Hematopoietic multipotent progenitor cell treated with erythropoietin and hydrocortisone succinate and interleukin-3 and kit ligand, for 4 days (in vitro differentiated cells): ENCODE results near the gene CDH6.

ENCODE experiments used
- DNase-seq: peaks from one replicate; pipeline ENCODE4 v3.0.0-alpha.2; 2015

CDH6 gene

DNA sequence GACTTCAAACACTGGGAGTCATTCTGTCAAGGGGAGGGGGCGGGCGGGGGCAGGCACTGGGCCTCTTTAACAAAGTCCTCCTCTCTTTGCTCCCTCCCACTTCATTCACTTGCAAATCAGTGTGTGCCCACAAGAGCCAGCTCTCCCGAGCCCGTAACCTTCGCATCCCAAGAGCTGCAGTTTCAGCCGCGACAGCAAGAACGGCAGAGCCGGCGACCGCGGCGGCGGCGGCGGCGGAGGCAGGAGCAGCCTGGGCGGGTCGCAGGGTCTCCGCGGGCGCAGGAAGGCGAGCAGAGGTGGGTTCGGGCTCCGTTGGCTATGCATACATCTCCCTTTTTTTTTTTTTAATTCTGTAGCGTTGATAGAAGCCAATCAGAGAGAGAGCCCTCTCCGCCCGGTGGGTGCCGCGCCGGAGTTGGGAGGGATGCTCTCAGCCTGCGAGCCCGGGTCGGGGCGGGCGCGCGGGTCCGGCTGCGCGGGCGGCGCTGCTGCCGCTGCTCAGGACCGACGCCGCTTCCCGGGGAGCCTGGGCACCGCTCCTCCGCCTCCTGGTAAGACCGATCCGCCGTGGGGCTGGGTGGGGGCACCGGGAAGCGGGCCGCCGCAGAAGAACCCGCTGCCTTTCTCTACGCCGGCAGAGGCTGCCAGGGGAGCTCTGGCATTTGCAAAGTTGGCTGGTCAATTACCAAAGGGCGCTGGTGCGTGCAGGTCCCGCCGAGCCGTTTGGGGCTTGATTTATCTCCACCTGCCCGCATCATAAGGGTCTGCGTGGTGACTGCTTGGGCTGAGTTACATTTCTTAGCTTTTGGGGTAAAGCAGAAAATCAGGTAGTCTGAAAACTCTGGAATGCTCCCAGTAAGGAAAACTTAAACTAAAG is at the start of gene CDH6:
Gene CDH6 (plus strand): TSS at position 96 of the 877 bp plus-strand sequence. CDS start 73,788 bp downstream, outside the sequence.
- peak; percentile 24 for DNase-seq

DNA sequence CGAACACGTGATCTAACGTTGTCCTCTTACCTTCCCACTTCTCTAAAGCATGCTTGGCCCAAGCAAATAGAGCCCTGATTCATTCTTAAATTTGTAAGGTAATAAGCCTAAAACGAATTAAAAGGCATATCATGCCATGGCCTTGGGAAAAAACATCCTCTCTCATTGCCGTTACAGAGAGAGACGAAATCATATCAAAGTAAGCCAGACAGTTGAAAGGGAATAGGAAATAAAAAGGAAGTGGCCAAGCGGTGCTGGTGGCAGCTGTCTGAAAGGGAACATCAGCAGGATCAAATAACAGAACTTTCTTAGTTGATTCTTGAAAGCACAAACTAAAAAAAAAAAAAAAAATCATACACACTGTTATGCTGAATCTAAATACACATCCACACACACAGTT is 49.1 kb upstream of the CDH6 start:
- peak; percentile 64 for DNase-seq

DNA sequence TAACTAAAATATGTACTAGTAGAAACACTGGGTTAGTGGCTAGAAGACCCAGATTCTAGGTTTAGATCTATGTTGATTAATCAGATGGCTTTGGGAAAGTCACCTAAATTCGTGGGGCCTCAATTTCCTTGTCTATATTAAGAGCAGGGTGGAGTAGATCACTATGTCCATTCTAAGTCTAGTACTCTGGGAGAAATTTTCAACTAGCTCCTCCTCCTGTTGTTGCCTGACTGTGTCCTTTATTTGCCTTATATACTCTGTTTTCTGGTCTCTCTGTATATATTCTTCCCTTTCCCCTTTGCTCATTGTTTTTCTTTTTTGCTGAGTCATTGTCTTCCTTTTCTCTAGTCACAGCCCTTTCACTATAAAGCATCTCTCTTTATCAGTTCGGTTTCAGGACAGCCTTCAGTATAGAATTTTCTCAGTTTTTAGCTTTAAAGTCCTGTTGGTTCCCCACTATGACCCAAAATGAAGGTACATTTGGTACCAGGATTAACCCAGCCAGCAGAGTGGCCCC is 44.5 kb upstream of the CDH6 start:
- peak; percentile 74 for DNase-seq

DNA sequence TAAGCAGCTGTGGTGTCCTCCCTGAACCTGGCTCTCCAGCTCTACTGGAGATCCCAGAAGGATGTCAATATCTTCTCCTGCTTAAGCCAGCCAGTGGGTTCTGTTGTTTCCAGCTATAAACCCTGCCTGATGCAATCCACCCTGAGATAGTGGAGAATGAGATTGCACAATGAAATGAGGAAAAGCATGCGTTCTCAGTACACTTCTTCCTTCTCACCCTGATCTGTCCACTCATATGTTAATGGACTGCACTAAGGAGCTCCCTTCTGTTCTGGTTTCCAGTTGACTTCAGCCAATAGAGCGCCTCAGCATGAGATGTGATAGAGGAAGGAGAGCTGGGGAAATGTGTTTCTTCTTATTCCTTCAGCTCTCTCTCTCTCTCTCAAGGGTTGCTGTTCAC is 40.0 kb upstream of the CDH6 start:
- DNase-seq = peak; percentile 25

DNA sequence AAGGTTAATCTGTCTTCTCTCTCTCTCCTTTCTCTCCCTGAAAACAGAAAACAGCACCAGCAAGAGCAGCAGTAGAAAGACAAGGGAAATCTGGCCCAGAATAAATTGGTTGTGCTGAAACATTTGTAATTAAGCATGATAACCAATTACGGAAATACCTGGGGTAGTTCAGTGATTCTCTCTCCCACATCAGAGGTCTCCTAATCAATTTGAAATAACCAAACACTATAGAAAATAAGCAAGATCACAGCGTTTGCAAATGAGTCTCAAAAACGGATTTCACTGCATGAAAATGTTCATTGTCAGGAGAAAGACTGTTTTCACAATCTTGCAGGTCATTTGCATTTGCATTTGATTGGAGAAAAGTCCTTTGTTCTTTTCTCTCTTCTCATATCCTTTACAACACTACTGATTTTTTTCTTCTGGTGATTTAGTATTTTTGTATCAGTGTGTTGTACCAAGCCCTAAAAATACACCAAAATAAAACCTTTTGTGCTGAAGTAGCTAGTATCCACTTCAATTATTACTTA is 36.8 kb upstream of the CDH6 start:
- no peak for DNase-seq

DNA sequence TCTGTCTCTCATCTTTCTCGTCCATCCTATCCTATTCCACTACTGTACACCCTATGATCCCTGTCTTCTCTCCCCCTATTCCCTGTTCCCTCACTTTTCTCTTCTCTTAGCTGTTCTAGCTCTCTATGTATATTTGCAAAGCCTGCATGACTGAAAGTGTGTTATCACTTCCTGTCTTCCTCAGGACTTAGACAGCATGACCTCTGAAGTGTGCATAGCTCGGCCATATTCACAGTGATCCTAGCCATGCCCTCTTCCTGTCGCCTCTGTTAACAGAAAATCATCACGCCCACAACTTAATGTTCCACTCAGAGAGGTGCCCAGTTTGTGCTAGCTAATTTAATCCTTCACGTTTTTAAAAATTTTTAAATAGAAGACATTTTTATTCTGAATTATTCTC is 35.8 kb upstream of the CDH6 start:
- DNase-seq = peak; percentile 14

DNA sequence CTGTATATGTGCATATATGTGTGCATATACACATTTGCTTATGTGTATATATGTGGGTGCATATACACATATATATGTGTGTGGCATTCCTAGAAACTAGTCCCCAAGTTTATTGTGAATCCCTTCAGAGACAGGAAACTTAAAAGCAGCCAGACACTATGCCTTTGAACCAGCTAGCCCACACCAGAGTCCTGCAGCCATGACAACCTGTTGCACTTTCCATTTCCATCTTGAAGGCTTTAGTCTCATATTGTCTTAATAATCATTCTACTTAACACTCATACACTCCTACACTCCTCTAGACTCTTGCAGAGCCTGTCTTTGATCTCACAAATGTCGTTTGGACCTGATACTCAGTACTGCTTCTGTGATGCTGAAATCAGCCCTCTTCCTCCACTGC is 34.8 kb upstream of the CDH6 start:
- no peak for DNase-seq

DNA sequence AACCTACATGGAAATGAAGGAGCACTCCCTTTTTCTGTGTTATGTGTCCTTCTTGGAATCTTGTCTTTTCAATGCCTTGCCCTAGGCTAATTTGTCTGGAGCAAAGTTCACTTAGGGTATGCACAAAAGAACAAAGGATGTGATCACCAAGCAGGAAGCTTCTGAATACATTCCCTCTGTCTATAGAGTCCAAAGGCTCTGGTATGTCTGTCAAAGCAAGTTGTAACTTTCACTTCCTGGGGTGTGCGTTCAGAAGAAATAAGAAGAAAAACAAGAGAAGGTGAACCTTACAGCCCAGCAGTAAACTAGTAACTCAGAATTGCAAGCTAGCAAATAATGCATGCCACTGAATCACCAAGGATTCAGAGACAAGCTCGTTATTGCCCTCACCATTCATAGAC is 31.7 kb upstream of the CDH6 start:
- no peak for DNase-seq

DNA sequence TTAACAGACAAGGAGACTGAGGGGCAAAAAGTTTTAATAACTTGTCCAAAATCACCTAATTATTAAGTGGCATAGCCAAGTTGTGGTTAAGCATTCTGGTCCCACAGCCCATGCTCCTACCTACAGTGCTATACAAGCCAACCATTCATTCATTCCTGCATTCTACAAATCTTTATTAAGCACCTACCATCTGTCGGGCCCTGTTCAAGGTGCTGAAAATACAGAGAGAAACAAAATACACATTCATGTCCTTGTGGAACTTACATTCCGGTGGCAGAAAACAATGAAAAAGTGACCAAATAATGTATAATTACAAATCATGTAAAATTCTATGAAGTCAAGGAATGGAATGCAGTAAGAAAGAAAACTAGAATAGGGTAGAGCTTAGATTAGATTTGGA is 27.8 kb upstream of the CDH6 start:
- DNase-seq = no peak

DNA sequence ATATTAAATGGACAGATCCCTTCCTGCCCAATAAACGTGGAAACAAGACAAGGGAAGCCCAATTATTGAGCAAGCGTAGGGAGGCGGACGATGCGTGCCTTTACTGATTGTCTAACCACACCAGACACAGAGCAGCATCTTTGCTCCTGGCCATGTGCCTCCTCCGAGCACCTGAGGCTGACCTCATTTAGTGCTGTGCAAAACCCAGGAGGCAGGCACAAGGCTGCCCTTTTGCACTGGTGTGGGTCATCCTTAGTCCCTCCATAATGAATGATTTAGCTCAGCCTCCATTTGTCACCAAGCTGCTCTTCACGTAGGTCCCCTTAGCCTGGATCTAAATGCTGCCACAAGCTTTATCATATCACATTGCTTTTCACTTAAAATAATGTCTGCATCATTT is 24.1 kb upstream of the CDH6 start:
- DNase-seq = no peak

DNA sequence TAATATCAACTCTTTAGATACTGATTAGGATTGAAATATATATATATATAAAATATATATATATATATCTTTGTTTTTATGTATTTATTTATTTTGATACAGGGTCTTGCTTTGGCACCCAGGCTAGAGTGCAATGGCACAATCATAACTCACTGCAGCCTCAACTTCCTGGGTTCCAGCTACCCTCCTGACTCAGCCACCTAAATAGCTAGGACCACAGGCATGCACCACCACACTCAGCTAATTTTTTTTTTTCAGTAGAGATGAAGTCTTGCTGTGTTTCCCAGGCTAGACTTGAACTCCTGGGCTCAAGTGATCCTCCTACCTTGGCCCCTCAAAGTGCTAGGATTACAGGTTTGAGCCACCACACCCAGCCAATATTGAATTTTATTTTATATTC is 20.6 kb upstream of the CDH6 start:
- DNase-seq = no peak

DNA sequence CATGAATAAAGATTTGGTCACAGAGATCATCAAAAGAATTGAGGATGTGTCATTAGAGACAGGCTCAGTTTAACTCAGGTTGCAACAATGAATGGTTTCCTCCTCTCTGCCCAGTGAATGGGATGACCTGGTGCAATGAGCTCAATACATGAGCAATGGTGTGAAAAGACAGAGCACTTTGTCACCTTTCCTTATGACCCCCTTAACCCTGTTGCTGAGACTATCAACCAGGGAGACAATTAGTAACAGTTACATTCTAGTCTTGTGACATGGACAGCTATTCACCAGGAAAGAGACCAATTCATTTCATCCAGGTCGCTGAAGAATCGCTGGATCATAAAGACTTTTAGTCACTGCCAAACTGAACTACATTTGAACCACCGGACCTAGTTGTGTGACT is 19.9 kb upstream of the CDH6 start:
- DNase-seq = no peak

DNA sequence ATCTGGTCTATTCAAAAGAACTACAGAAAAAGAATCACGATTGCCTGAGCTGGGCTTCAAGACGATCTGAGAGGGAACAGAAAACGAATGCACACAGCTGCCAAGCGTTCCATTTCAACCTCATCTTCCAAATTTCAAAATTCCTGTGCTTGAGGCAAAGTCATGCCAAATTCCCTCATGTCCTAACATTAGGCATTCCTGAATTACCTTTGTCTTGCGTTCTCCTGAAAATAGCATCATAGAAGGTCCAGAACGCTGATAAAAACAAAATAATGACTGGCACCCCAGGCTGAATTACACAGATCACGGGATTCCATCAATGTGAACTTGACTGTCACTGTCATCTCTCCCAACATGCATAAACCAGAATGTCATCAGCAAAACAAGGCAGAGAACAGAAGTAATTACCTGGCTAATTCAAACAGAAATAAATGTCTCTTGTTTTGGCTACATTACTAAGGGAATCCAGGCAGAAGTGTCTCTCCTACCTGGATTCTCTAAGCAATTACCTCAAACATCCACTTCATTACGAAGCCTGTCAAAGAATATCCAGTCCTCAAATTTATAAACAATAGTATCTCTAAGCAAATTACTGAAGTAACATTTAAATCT is 12.0 kb upstream of the CDH6 start:
- DNase-seq = no peak

DNA sequence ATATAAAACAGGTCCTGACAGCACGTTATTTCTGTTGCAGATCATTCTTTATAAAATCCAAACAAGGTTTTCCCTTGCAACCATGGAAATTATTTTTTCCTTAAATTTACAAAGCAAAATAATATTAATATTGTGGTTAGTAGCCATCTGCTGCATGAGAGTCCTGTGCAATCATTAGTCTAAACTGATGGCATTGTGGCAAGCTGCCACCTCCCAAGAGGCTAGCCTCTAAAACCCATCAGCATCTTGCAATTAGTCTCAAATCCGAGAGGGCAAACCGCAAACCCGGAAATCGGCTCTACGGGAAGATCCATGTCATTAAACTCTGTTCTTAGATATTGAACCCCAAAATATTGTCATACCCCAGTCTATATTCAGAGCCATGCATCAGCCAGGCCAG is 11.3 kb upstream of the CDH6 start:
- DNase-seq = no peak

DNA sequence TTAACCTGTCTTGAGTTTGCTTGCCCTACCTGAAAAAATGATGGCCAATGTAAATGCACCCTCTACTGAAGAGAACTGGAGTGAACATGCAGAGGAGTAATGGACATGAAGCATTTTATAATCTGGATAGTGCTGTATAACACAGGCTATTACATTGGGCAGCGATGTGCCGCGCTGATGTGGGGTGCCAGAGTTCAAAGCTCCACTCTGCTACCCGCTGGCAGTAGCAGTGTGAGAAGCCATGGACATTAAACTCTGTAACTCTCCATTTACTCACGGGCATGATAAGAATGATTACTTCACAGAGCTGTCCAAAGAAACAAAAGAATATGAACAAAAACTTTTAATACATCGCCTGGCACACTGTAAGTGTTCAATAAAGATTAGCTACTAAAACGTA is 7.5 kb upstream of the CDH6 start:
- no peak for DNase-seq

DNA sequence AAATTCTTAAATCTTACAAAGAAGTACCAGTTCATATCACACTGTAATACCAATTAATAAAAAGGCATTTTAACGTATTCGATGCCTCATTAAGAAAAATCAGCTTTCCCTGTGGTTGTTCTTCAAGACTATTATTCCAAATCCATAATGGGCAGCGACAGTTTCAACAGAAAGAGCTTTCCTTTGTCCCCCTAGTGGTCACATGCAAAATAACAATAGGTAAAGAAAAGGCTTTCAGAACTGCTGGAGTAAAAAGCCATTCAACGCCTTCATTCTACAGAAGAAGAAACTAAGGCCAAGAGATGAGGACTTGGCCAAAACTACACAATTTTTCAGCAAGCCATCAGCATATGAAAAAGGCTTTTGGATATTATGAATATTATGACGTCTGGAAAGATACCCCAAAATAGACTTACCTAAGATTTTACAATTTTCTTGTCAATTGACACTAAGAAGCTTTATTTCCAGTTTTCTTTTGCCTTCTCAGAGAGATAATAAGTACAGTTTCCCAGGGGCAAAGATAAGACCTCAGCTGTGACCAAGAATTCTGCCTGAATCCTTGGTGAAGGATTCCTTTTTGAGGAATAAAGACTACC is 6.7 kb upstream of the CDH6 start:
- peak; percentile 72 for DNase-seq

DNA sequence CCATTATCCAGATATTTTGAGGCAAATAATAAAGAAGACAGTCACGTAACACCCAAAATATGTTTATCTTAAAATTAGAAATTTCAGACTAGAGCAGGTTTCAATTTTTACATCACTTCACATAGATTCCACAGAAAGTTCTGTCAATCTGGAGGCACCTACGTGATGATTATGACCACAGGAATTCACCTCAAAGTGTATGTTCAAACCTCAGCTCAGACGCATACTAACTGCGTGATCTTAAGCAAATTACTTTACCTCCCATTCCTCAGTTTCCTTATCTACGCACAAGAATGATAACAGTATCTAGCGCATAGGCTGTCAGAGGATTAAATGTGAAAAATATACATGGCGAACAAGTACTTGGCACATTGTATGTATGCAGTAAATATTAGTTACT is 5.9 kb upstream of the CDH6 start:
- no peak for DNase-seq

DNA sequence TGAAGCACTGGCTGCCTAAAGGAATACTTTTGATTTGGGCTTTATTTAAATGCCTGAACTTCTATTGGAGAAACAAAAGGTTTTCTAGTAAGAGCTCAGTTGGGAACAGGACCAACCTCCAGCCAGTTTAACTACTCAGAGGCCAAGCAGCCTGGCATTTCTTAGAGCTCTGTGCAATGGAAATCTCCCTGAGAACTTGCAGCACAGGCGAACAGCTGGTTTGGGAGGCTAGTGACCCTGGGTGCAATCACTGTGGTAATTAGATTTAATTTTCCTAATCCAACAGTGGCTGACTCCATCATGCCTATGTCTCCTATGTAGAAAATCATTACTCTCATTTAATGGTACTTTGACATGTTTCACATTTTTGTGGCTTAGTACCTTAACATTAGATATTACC is 1.0 kb upstream of the CDH6 start:
- DNase-seq = no peak

DNA sequence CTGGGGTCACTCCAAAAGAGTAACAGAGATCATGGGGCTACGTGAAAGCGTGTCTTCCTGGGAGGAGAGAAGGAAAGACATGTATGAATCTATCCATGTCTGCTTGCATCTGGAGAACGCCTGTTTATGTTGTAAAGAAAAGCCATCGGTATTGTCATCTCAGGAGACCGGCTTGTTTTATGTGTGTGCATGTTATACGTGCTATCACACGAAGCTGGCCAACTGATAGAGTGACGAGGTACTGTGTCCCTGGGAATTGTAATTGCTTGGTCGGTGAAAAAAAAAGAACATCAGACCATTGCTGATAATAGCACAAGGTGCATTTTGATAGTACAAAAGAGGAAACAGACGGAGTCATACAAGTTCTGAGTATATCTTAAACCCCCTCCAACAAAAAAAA is 370 bp upstream of the CDH6 start:
- peak; percentile 42 for DNase-seq

DNA sequence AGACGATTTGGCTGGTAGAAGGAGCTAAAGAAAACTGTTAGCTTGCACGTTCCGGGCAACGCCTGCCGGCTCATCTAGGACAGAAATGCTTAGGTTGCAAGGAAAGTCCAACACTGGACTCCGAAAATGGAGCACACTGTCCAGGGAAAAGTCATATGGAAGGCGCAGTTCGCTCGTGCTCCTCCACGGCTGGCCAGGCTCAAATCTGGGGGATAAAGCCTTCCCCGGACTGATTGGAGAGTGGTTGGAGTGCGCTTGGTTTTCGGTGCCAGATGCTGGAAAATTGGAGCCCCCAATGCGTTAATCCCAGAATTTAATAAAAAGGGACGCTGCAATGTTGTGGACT is 955 bp downstream of the CDH6 start:
- peak; percentile 5 for DNase-seq

DNA sequence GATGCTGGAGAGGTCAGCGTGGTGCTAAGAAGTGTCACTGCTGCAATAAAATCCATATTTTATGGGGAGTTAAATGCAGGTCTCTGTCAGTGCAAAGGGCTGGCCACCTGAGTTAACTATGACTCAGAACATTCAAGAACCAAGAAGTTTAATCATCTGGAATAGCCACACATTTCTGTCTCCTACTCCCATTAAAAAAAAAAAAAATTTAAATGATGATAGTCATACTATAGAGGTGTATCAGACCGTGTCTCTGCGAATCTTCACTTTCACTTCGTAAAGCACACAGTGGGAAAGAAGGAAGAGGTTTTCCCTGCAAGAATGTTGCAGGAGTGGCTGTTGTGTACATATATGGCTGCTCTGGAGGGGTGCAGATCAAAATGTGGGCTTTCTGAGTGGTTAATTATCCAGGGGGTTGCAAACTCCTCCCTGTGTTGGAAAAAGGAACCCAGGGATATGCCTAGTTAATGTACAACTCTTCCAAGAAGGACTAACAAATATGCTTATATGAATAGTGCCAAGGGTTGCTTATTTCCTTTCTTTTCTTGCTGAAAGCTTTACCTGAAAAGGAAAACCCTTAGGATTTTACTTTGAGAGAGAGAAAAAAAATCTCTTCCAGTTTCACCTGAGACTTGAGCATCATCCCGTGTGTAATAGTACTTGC is 1.5 kb downstream of the CDH6 start:
- no peak for DNase-seq

DNA sequence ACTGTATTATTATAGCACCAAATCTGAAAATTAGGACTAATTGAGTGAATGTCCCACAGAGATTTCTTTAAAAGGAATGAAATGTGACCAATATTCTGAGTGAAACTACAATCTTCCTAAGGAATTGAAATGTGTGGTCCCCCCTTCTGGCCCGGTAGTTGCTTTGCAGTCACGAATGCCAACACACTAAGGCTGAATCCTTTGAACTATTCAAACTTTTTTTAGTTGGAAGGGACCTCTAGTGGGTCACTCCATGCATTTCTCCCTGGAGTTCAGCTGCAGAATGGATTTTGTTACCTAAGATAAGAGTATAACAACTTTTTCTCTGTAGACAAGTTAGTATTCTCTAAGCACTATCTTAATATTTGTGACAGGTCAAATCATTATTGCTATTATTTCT is 2.8 kb downstream of the CDH6 start:
- peak; percentile 33 for DNase-seq

DNA sequence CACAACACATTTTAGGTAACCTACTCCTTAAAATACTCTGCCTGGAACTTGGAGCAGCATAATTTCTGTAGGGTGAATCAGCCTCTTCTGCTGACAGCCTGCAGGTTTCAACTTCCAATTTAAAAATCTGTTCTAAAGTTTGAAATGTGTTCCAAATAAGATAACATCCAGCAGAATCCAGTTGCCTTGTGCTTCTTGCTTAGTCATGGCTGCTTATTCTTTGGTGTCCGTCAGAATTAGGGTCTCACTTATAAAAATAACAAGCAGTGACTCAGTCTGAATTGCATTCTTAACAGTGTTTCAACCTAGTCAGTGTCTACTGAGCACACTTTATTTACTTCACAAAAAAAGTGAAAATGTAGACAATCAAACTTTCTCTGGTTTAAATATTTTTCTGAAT is 3.7 kb downstream of the CDH6 start:
- peak; percentile 46 for DNase-seq
